ENCODE measurements around the gene TEP1.

DNA sequence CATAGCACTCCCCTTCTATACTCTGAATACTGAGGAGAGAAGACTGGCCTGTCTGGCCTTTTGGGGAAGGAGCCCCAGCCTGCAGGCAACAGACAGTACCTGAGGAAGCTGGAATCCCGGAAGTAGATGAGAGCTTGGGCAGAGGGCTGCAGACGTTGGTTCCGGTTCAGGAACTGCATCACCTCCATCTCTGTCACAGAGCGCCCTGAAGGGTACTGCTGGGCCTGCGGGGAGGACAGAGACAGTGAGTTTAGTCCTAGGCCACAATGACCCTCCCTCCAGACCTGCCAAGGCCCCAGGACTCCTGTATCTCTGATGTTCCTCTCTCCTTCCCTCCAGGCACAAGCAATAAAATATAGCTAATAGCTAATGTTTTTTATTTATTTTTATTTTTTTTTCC, 28.4 kb downstream of the TEP1 start:
- TF ChIP-seq, protein P1, sequence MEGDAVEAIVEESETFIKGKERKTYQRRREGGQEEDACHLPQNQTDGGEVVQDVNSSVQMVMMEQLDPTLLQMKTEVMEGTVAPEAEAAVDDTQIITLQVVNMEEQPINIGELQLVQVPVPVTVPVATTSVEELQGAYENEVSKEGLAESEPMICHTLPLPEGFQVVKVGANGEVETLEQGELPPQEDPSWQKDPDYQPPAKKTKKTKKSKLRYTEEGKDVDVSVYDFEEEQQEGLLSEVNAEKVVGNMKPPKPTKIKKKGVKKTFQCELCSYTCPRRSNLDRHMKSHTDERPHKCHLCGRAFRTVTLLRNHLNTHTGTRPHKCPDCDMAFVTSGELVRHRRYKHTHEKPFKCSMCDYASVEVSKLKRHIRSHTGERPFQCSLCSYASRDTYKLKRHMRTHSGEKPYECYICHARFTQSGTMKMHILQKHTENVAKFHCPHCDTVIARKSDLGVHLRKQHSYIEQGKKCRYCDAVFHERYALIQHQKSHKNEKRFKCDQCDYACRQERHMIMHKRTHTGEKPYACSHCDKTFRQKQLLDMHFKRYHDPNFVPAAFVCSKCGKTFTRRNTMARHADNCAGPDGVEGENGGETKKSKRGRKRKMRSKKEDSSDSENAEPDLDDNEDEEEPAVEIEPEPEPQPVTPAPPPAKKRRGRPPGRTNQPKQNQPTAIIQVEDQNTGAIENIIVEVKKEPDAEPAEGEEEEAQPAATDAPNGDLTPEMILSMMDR (IDR thresholded peaks at IDR 0.05), result no peak
- TF ChIP-seq ZFX (IDR thresholded peaks at IDR 0.05; ENCODE audit: borderline replicate concordance), result no peak
